Kidney epithelial cell (primary cell): ENCODE results near the gene ZNF516. TPM values are rescaled to one million over a fixed set of nuclear protein-coding genes. Genes with fewer than 3 reads are reported as not detected.

ENCODE experiments used
- DNase-seq: peaks from one replicate; pipeline ENCODE4 v3.0.0-alpha.2; 2010; ENCODE audit warnings: low read depth
- H3K27me3 ChIP-seq: 2 replicates; pipeline ENCODE4 v1.6.0; 2011; ENCODE audit warnings: low read length; ENCODE audit not compliant: control insufficient read depth, insufficient read depth
- H3K36me3 ChIP-seq: 2 replicates; pipeline ENCODE4 v1.5.1; 2011; ENCODE audit warnings: low read length; ENCODE audit not compliant: control insufficient read depth, insufficient read depth
- H3K4me3 ChIP-seq: 2 replicates; pipeline ENCODE4 v1.5.1; 2011; ENCODE audit warnings: low read depth, mild to moderate bottlenecking, control low read depth, low read length
- CTCF ChIP-seq: IDR thresholded peaks from 2 replicates; pipeline ENCODE4 v1.5.1; 2011; ENCODE audit warnings: mild to moderate bottlenecking, moderate library complexity, low read length, control low read depth, inconsistent platforms; ENCODE audit not compliant: insufficient read depth, poor library complexity, severe bottlenecking
- total RNA-seq: library from RNA; depleted of rRNA; stranded (reverse); fragments of >200 nt; gene quantifications from 2 replicates; pipeline ENCODE4 v1.2.3, GENCODE V29; 2015

ZNF516 gene
- total RNA-seq, 1 donor from 2014 or later, result 56.1 TPM

DNA sequence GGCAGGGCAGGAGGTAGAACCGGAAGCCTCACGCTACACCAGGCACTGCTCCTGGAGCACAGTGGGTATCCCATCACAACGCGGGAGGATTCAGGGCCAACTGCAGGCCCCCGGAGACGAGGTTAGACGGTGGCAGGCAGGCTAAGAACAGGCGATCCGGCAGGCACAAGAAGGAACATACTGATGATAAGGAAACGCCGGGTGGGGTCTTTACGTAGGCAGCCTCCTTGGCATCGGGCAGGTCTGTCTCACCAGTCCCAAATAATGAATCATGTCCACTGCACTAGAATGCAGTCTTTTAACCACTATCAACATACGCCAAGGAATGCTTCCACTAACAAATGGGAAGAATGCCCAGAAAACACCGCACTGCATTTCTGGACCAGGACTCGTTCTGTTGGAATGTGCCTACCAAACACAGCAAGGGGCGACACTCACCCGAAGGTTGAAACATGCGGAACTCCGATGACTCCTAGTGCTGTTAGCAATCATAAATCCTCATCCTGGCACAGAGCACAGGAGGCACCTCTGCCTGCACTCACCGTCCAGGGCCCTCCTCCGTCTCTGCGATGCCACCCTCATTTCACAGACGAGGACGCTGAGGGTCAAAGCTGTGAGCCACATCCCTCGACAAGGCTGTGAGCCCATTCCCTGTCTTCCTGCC, 35.2 kb downstream of the ZNF516 start:
- TF ChIP-seq CTCF, result peak; percentile 32
- Histone ChIP-seq H3K4me3 (no peak overlapping the region), H3K36me3 (peaks cover 4% of the 10 kb centered on the region), H3K27me3 (no peaks in the 10 kb centered on the region)
- DNase-seq, result peak; percentile 98

GRCh38 chr18:76459312-76459686, 35.7 kb downstream of the ZNF516 start:
- Histone ChIP-seq H3K27me3 (no peaks in the 10 kb centered on the region), H3K4me3 (no peak overlapping the region), H3K36me3 (peaks cover 4% of the 10 kb centered on the region)
- no peak for DNase-seq
- no peak for TF ChIP-seq CTCF

- Histone ChIP-seq H3K36me3 (peaks cover 4% of the 10 kb centered on the region), H3K27me3 (no peaks in the 10 kb centered on the region), H3K4me3 (no peak overlapping the region)
- TF ChIP-seq CTCF, result no peak
- no peak for DNase-seq
These were observed 36.3 kb downstream of the ZNF516 start for GRCh38 chr18:76458522-76459311.

- DNase-seq, result no peak
- peaks cover 4% of the 10 kb centered on the region for H3K36me3 ChIP-seq
- no peak for TF ChIP-seq CTCF
- no peak overlapping the region for H3K4me3 ChIP-seq
- no peaks in the 10 kb centered on the region for H3K27me3 ChIP-seq
These were observed 37.1 kb downstream of the ZNF516 start for GRCh38 chr18:76457957-76458356.

DNA sequence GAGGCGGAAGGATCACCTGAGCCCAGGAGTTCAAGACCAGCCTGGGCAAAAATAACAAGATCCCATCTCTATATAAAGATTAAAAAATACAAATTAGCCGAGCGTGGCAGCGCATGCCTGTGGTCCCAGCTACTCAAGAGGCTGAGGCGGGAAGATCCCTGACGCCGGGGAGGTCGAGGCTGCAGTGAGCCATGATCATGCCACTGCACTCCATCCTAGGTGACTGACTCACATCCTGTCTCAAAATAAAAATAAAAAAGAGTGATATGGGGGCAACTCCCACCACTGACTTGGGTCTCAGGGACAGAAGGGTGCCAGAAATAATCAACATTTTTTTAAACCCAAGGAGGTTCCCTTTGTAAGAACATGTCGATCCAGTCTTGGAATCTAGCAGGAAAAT, 37.6 kb downstream of the ZNF516 start:
- Histone ChIP-seq H3K36me3 (peaks cover 4% of the 10 kb centered on the region), H3K4me3 (no peak overlapping the region), H3K27me3 (no peaks in the 10 kb centered on the region)
- peak; percentile 29 for DNase-seq
- TF ChIP-seq CTCF, result no peak

DNA sequence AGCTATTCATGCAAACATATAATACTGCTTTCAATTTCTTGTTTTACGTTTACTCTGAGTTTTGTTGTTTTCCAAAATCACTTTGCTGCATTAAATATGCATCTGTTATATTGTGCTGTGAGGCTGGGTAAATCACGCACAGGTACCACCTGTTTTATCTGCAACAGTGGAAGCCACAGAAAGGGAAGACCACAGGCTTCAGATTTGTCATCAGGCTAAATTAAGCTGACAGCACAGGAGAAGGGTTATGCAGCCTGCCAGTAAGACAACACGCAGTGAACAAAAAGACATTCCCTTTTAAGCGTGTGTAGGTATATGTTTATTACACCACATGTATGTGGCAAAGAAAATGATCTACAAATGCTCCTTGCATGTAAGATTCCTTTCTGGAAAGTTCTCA, 38.2 kb downstream of the ZNF516 start:
- H3K36me3 ChIP-seq, result peaks cover 4% of the 10 kb centered on the region
- no peak overlapping the region for H3K4me3 ChIP-seq
- DNase-seq, result no peak
- H3K27me3 ChIP-seq, result no peaks in the 10 kb centered on the region
- no peak for TF ChIP-seq CTCF
